ENCODE measurements around the gene CAPN11. TPM values are rescaled to one million over a fixed set of nuclear protein-coding genes. Genes with fewer than 3 reads are reported as not detected.

The CAPN11 gene
- total and polyA plus RNA-seq, 4 donors: 0.08 to 0.19 (median 0.09) TPM; not detected in 1

- Histone ChIP-seq H3K4me1 (ENCODE audit: control insufficient read depth in 4 of 4, insufficient read depth in 4 of 4, low read length in 3 of 4) (peaks cover 19 to 30% (median 25%) of the 10 kb centered on the region in 4 donors), H3K36me3 (ENCODE audit: control insufficient read depth in 4 of 4, insufficient read depth in 3 of 4, low read depth in 1 of 4, low read length in 3 of 4) (no peaks in the 10 kb centered on the region), H3K9ac (ENCODE audit: low read depth in 1 of 2, low read length in 2 of 2) (no peak overlapping the region), H3K4me3 (ENCODE audit: low read depth in 1 of 3, low read length in 3 of 3) (no peak overlapping the region), H3K9me3 (ENCODE audit: control insufficient read depth in 4 of 4, low read length in 3 of 4) (no peaks in the 10 kb centered on the region), H3K27ac (ENCODE audit: low read depth in 1 of 2, low read length in 2 of 2) (no peak overlapping the region), H3K27me3 (ENCODE audit: control insufficient read depth in 4 of 4, insufficient read depth in 4 of 4, low read length in 3 of 4) (no peaks in the 10 kb centered on the region)
- 95% methylated on average over 6 of the region's 6 CpGs for WGBS
- no peak for DNase-seq (ENCODE audit: low spot score)
- no peak for TF ChIP-seq JUND (IDR thresholded peaks at IDR 0.05)
- no peak for TF ChIP-seq HNF4A (conservative IDR thresholded peaks at IDR 0.05)
- TF ChIP-seq RXRA (IDR thresholded peaks at IDR 0.05): no peak
- no peak for TF ChIP-seq HNF4G (IDR thresholded peaks at IDR 0.05)
- TF ChIP-seq GABPA (IDR thresholded peaks at IDR 0.05 in 1 of 2, conservative IDR thresholded peaks at IDR 0.05 in 1 of 2): no peak
- no peak for TF ChIP-seq ATF3 (IDR thresholded peaks at IDR 0.05)
- TF ChIP-seq FOXA1 (IDR thresholded peaks at IDR 0.05): no peak
- no peak for TF ChIP-seq EGR1 (IDR thresholded peaks at IDR 0.05; ENCODE audit: low read depth in 2 of 2)
- no peak for TF ChIP-seq TAF1 (conservative IDR thresholded peaks at IDR 0.05)
- TF ChIP-seq MAX (IDR thresholded peaks at IDR 0.05): no peak
- TF ChIP-seq FOXA2 (IDR thresholded peaks at IDR 0.05): no peak
- no peak for TF ChIP-seq YY1 (IDR thresholded peaks at IDR 0.05)
- no peak for TF ChIP-seq SP1 (IDR thresholded peaks at IDR 0.05)
- TF ChIP-seq NR2F2 (IDR thresholded peaks at IDR 0.05): no peak
- TF ChIP-seq ZBTB33 (IDR thresholded peaks at IDR 0.05): no peak
- no peak for TF ChIP-seq CTCF (IDR thresholded peaks at IDR 0.05; ENCODE audit: low read depth, low read length, missing input control)
- no peak for TF ChIP-seq REST (IDR thresholded peaks at IDR 0.05)
- no peak for TF ChIP-seq RAD21 (IDR thresholded peaks at IDR 0.05)
These were observed 55.7 kb downstream of the CAPN11 start for GRCh38 chr6:44214307-44214706.

Measured in liver (tissue), 9 donors.